CD4-positive, alpha-beta T cell treated with Interleukin-4 for 4 hours (primary cell): ENCODE measurements around the gene SH3GLB1.
"Not testable (repeated sequence)": the region's sequence is repeated elsewhere in the genome, so short reads cannot be mapped to it uniquely, and the experiment has no call there.

Source experiments
- DNase-seq: peaks from one replicate; pipeline ENCODE4 v3.0.0-alpha.2; 2020

The SH3GLB1 gene

DNA sequence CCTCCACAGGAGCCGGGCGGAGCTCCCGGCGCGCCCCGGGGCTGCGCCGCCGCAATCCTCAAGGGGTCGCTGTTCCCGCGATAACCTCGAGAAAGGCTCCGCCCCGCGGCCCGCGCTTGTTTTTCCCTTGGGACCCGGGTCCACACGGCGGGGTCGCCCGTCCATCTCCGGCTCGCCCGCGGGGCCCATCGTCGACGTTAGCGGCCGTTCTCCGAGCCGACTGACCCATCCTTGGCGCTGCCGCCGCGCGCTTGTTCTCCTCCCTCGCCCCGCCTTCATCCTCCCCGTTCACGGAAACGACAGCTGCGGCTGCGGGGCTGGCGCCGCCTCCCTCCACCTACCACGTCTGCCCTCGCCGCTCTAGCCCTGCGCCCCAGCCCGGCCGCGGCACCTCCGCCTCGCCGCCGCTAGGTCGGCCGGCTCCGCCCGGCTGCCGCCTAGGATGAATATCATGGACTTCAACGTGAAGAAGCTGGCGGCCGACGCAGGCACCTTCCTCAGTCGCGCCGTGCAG is at the start of gene SH3GLB1:
Gene SH3GLB1, plus strand, starts transcription at position 119 of the 514 bp plus-strand sequence. Its CDS starts 324 bp downstream, at position 443.
- DNase-seq: peak; percentile 86

DNA sequence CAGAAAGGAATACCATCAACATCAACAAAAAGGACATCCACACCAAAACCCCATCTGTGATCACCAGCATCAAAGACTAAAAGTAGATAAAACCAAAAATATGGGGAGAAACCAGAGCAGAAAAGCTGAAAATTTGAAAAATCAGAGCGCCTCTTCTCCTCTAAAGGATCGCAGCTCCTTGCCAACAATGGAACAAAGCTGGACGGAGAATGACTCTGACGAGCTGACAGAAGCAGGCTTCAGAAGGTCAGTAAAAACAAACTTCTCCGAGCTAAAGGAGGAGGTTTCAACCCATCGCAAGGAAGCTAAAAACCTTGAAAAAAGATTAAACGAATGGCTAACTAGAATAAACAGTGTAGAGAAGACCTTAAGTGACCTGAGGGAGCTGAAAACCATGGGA is 46.0 kb upstream of the SH3GLB1 start:
- DNase-seq: not testable (repeated sequence)

DNA sequence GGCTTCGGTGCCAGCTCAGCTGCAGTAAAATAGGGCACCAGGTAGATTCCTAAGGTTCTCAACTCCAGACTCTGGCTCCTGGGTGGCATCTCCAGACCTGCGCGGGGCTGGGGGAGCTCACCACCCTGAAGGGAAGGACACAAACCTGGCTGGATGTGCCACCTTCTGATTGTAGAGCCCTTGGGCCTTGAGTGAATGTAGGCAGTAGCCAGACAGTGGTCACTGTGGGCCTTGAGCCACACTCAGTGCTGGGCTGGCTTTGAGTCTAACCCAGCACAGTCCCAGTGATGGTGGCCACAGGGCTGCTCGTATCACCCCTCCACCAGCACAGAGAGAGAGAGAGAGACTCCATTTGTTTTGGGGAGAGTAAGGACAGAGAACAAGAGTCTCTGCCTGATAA is 38.0 kb upstream of the SH3GLB1 start:
- no peak for DNase-seq

DNA sequence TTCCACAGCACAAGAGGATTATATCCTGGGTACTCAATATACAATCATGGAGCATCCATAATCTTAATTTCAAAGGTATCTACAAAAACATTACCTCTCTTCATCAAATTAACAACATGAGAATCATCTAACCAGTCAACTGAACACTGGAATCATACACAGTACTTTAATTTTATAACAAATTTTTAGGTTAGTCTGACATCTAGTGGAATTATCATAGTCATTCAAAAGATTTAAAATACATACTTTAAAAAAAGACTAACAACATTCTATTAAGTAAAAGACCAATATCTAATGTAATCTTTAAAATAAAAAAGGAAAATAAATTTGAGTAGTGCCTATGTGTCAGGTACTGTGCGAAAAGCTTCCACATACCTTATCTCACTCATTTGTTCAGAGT is 16.8 kb upstream of the SH3GLB1 start:
- DNase-seq: no peak

DNA sequence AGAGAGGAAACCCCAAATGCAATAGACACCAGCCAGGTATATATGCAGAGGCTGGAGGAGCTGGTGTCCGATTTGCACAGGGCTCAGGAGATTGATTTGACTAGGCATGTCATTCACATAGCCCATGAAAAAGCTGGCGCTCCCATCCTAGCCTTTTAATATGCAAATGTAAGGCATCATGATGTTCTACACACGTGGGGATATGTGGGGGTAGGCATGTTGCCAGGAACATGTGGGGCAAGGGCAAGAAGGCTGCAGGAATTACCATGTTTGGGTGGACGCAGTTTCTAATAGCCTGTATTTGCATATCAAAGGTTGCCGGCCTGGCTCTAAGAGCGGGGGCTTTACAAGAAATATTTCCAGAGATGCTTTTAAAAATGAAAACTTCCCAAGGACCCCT is 11.7 kb upstream of the SH3GLB1 start:
- DNase-seq: no peak

DNA sequence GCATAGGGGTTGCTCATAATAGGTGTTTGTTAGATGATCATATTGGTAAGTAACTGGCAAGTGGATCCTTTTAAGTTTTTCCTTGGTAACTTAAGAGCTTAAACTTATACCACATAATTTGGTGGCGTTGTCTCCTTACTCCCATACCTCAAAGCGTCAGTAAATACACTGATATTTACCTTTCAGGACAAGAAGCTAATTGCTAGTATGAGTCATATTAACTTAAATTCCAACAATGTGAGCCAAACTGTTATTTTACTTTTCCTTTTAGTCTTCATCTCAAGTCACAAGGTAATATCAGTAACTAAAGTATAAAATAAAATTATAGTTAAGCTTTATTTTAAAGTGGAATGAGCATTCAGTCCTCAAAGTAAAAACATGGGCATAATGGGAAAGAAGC is 9.0 kb upstream of the SH3GLB1 start:
- DNase-seq: no peak

DNA sequence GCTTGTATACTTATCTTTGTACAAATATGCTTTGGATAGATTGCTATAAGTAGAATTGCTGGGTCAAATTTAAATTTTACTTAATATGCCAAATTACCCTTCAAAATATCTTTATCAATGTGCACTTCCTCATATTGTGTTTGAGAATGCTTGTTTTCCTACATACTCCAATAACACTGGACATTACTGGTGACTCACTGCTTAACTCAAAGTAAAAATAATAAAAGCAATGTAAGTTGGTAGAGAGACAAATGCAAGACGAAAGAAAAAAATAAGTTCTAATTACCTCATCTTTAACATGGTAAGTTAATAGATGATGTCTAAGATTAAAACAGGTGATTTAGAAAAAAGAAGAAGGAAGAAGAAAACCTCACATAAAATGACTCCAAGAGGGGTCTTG is 7.9 kb upstream of the SH3GLB1 start:
- no peak for DNase-seq

DNA sequence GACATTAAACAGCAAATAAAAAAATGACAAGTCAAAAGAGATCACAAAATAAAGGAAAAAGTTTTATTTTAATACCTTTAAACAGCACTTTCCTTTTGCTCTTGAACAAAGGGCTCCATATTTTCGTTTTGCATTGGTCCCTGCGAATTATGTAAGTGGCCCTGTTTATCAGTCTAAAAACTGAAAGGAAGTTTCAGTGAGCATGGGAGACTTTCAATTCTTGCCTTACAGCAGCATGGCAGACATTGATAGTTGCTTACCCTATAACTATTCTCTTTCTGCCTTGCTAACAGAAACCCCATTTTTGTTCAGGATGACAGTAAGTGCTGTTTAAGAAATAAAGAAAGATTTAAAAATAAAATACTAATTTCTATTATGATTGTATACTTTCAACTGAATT is 5.2 kb upstream of the SH3GLB1 start:
- no peak for DNase-seq

DNA sequence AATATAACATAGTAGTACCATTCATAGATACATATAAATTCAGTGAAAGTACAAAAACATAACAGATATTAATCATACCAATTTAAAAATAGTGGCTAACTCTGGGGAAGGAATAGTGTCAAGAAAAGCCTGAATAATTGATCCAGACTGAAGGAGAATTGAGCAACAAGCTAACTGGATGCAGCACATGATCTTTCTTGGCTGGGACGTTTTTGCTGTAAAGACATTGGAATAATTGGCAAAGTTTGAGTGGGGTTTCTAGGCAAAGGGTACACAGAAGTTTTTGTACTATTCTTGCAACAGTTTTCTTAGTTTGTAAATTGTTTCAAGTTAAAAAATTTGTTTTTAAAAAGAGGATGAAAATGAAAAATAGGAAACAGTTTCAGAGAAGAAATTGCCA is 2.6 kb upstream of the SH3GLB1 start:
- DNase-seq: no peak

DNA sequence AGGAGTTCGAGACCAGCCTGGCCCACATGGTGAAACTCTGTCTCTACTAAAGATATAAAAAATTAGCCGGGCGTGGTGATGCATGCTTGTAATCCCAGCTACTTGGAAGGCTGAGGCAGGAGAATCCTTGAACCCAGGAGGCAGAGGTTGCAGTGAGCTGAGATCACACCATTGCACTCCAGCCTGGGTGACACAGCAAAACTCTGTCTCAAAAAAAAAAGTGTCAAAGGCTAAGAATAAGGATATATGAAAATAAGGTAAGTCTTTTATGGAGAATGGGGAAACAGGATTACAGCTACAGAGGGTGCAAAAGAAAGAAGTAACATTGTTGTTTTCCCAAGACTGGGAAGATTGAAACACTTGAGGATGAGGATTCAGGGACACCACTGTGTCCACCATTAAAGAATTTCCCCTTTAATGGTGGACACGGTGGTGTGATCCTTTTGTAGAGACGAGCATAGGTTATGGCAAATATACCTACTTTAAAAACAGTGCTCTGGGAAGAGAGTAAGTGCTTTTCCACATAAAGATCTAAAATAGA is 1.4 kb upstream of the SH3GLB1 start:
- DNase-seq: not testable (repeated sequence)

DNA sequence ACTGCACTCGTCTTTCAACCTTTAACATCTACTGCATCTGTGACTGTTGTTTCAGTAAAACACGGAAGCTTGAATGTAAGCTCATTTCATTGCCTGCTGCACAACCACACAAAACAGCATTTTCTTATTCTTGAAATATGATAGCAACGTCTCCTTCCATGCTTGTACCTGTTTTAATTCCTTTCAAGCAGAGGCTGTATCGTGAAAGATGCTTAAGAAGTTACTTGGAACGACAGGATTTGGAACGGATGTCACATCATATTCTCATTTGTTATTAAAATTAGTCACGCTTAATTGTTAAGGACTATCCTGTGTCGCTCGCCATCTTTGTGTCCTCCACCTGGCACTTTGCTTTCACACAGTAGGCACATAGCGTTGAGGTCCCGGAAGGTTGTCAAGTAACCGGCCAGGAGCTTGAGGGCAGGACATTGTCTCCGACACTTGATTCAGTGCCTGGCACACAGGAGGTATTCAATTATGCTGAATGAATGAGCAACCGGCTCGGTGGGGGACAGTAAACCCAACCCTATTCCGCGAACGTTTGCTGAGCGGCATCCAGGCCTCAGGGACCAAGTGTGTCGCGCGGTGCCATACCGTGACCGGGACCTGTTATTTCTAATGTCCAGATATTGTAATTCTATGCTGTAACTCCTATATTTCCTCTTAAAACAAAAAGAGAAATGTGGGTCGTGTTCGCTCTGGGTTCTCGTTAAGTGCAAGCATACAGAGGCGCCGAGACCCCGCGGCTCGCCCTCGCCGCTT is 499 bp upstream of the SH3GLB1 start:
- DNase-seq: peak; percentile 59

DNA sequence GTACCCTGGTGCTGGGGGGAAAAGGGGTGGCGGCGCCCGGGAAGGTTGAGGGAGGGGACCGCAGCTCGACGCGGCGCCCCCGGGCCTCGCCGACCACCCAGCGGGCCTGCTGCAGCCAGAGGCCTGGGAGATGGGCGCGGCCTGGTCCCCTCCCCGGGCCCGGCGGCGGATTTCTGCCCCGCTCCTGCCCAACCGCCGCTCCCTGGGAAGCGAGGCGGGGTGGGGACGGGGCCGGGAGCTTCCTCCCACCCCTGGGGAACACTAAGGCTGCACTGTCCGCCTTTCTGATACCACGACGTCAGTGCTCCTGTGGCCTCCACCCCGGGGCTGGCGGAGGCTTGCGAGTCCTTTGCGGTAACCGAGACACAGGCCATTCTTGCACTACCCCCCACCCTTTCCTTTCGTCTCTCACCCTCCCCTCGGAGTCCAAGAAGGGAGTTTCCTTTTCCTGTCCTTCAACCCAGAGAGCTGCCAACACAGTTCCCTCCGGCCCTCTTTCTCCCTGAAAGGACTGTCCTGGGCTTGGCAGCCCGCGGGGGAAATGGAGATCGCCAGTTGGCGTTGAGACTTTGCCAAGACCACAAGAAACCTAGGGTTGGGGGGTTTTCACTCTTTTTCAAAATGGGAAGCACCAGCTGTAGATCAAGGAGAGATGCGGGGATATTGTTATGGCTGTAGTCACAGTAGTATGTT is 742 bp downstream of the SH3GLB1 start:
- DNase-seq: peak; percentile 50

DNA sequence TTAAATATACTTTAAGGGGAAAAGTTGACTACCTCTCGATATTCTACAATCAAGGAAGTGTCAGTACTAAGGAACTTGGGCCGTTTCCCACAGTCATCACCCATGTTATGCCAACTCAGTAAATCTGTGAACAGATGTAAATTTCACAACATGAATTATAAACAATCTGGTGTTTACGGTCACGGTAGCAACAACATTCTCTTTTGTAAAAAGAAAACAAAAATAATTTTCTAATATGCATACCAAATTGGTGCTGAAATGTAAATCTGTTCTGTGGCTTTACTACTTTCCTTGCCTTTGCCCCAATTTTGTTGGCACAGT is 1.2 kb downstream of the SH3GLB1 start:
- DNase-seq: peak; percentile 20

DNA sequence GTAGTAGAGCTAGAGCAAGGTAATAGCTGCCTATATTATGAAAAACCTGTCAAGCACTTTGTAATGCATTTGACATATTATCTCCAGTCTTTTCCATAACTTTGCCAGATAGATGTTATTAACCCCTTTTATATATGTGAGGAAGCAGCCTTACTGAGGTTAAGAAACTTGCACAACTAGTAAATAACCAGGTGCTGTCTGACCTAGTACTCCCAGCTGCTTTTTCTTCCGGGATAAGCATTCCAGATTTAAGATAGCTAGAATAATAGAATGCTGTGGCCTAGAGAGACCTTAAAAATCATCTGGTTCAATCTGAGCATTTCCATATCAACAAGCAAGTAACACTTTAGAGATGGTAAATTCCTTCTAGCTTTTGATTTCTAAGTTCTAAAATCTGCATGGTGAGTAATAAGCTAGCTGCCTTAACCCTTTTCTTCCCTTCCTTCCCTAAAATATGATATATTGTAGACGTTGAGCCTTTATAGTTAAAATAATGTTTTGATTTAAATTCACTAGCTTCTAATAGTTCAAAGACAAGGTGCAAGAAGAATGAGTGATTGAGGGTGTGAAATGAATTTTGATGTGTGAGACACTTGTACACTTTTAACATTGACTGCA is 1.8 kb downstream of the SH3GLB1 start:
- DNase-seq: no peak

DNA sequence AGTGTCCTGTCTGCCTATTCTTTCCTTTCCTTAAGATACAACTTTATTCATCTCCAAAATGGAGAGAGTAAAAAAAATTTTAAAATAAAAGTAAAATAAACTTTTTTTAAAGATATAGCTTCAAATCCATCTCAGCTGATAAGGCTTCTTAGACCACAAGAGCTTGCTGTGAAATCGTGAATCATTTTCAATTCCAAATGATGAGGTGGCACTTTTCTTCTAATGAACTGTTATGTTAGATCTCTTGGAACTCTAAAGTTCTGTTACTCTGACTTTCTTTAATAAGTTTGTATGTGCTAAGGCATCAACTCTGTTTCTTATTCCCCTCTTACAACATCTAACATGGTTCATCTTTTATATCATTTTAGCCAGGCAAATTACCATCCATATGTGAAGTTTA is 4.5 kb downstream of the SH3GLB1 start:
- peak; percentile 48 for DNase-seq

DNA sequence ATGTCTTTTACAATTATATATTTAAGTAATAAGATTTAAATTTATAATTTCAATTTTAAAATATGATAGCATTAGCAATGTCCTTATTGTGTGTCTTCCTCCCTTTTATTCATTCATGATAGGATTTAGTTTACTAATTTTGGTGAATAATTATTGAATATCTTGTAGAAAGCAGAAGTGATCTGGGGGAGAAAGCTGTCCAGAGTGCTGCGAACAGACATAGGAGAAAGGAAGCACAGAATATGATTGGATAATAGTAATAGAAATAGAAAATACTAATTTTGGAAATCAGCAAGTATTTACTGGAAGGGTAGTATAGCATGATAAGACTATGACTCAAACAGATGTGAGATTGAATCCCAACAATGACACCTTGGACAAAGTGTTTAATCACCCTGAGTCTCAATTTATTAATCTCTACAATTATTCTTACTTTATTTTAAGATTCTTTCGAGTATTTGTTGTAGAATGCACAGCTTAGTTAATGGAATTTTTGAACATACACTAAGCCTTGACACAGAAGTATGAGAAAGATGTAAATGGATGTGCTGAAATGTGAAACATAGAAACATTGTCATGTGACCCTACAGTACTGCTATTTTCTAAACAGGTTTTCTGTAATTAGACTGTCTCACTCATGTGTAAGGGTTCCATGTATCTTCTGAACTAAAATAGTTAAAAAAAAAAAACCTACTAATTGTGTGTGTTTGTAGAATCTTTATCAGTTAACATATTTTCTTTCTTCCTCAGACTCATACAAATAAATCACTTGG is 7.9 kb downstream of the SH3GLB1 start:
- no peak for DNase-seq

DNA sequence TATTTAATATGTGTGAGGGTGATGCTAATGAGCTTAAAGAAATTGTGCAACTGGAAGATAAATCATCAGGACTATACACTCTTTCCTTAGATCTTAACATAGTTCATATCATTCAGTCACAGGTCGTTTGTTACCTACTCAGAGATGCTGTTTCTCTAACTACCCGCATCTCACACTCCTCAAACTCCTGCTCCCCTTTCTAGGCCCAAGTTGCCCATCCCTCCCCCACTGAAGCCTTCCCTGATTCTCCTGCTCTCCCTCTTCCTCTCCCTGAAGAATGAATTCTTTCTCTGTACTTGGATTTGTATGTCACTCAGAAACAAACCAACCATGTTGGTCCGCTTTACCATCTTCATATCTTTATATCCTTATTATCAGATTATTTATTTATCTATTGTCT is 9.1 kb downstream of the SH3GLB1 start:
- DNase-seq: no peak

DNA sequence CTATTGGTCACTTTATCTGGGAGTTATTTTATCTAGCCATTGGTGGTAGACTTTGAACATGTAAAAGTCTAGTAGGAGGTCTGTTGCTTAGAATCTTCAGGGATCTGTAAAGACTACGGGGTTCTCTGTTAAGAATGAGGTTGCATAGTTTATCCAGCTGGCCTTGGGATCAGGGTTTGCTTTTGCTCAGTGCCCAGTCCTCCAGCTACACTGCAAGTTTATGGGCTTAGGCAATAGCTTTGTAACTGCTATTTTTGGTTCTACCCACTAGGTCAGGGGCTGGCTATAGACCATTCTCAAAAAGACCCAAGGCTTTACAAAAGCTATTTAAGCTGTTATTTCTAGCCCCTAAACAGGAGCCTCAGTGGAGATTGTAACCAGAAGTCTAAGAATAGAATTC is 9.8 kb downstream of the SH3GLB1 start:
- no peak for DNase-seq

DNA sequence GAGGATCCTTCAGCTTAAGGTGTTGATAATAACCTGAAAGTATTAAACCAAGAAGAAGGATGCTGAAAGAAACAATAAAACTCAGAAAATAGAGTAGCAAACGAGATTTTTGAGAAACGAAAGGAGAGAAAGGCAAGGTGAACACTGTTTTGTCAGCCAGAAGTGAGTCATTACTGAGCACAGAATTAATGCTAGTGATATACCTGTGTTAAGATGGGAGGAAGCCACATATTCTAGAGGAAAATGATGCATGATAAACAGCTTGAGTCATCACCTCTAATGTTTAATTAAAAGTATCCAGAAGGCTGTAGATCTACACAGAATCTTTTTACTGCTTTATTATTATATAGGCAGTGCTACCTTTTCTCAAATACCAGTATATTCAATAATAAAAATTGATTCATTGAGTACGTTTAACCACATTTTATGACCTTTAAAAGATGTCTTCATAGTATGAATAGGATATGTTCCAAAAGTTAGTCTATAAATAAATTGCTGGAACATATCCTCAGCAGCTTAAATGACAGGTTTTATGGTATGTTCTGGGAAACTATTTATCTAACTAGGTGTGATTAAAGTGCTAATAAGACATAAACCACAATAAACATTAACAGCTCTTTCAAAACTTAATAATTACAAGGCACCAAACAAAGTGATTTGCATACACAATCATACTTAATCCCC is 10.3 kb downstream of the SH3GLB1 start:
- peak; percentile 63 for DNase-seq

DNA sequence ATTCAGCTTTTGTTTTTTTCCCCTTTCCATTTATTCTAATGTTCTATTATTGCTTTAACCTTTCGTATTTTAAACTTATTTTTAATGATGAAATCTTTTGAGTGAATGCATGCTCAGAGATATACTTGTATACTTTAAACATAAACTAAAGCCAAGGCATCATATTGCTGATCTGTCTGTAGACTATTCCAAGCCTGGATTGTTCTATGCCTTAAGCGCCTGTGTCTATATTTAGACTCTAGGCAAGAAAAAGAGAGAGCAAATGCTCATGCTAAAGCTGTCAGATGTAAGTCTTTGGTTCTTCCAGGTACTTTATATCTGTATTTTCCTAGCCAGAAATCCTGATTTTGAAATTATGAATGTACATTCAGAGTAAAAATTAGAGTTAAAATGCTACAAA is 14.4 kb downstream of the SH3GLB1 start:
- no peak for DNase-seq

DNA sequence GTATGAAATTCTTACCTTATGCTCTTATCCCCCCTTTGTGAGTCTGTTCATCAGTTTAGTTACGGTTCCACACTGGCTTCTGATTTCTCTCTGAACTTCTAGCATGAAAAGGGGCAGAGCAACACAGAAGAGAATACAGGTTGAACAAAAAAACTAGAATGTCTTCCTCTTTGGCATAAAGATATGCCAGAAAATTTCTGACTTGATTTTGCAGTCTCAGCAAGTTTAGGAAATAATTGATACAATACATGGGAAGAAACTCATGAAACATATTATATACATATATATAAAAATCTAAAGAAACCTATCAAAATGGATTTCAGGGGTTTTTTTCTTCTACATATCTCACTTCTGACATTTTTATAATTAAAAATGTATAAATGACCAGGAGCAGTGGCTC is 27.0 kb downstream of the SH3GLB1 start:
- DNase-seq: no peak

DNA sequence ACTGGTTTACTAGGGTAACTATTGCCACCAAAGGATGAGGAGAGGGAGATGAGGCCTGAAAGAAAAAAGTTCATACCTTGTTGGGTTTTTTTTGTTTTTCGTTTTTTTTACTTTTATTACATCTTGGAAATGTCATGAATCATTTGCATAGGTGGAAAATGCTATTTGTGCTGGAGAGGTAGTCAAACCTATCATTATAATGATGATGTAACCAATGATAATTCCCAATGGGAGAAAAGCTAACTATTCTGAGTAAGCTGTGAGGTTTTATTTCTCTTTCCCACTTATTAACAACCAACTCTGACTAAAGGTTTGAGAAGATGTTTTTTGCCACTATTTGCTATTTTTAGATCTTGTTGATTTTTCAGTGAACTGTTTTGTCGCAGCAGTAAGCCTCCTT is 29.0 kb downstream of the SH3GLB1 start:
- no peak for DNase-seq
